MM.1S (cell line): ENCODE measurements around the gene CERS3.

Experiments used
- DNase-seq: peaks from one replicate; pipeline ENCODE4 v3.0.0-alpha.2; 2015
- H2AFZ ChIP-seq: fragments of 300-600 bp; sonication (generic); 2 replicates; pipeline ENCODE4 v1.6.0; 2016; ENCODE audit warnings: antibody characterized with exemption, low read length
- H3F3A ChIP-seq: fragments of 300-600 bp; sonication (generic); 2 replicates; pipeline ENCODE4 v1.6.1; 2016; ENCODE audit warnings: mild to moderate bottlenecking, antibody characterized with exemption, low read length, moderate library complexity, mixed read lengths; ENCODE audit not compliant: insufficient read depth
- H3K27ac ChIP-seq: fragments of 300-600 bp; sonication (generic); 2 replicates; pipeline ENCODE4 v1.5.1; 2016; ENCODE audit warnings: mild to moderate bottlenecking, low read length
- H3K27me3 ChIP-seq: fragments of 300-600 bp; sonication (generic); replicated peaks from 2 replicates; pipeline ENCODE4 v1.6.0; 2016; ENCODE audit warnings: low read length; ENCODE audit not compliant: insufficient read depth
- H3K36me3 ChIP-seq: fragments of 300-600 bp; sonication (generic); replicated peaks from 2 replicates; pipeline ENCODE4 v1.6.1; 2016; ENCODE audit warnings: mild to moderate bottlenecking, low read length, mixed read lengths; ENCODE audit not compliant: insufficient read depth
- H3K4me1 ChIP-seq: fragments of 300-600 bp; sonication (generic); 2 replicates; pipeline ENCODE4 v1.6.1; 2016; ENCODE audit warnings: low read length, mixed read lengths
- H3K4me2 ChIP-seq: fragments of 300-600 bp; sonication (generic); 2 replicates; pipeline ENCODE4 v1.6.0; 2016; ENCODE audit warnings: low read depth, low read length
- H3K4me3 ChIP-seq: fragments of 300-600 bp; sonication (generic); 2 replicates; pipeline ENCODE4 v1.5.1; 2016; ENCODE audit warnings: low read length, mixed read lengths
- H3K79me2 ChIP-seq: fragments of 300-600 bp; sonication (generic); 2 replicates; pipeline ENCODE4 v1.6.1; 2016; ENCODE audit warnings: mixed run types, low read length, mixed read lengths
- H3K9ac ChIP-seq: fragments of 300-600 bp; sonication (generic); 2 replicates; pipeline ENCODE4 v1.6.1; 2016; ENCODE audit warnings: low read length, mixed read lengths
- H3K9me2 ChIP-seq: fragments of 300-600 bp; sonication (generic); replicated peaks from 2 replicates; pipeline ENCODE4 v1.6.1; 2016; ENCODE audit warnings: mild to moderate bottlenecking, low read length, mixed read lengths; ENCODE audit not compliant: insufficient read depth
- H3K9me3 ChIP-seq: fragments of 300-600 bp; sonication (generic); replicated peaks from 2 replicates; pipeline ENCODE4 v1.6.1; 2016; ENCODE audit warnings: mild to moderate bottlenecking, low read length, mixed read lengths; ENCODE audit not compliant: insufficient read depth
- H4K20me1 ChIP-seq: fragments of 300-600 bp; sonication (generic); 2 replicates; pipeline ENCODE4 v1.6.1; 2016; ENCODE audit warnings: mild to moderate bottlenecking, low read length, moderate library complexity, mixed read lengths; ENCODE audit not compliant: insufficient read depth
- EZH2 ChIP-seq: fragments of 300-600 bp; sonication (generic); optimal IDR thresholded peaks from 2 replicates; pipeline ENCODE3; 2017; ENCODE audit warnings: low read depth, mild to moderate bottlenecking, antibody characterized with exemption, low read length, mixed read lengths
- EZH2phosphoT487 ChIP-seq: fragments of 300-600 bp; sonication (generic); IDR thresholded peaks from 2 replicates; pipeline ENCODE4 v1.6.1; 2018; ENCODE audit warnings: antibody characterized with exemption, low read length
- TF ChIP-seq, protein P1 (sequence below): fragments of 300-600 bp; sonication (generic); IDR thresholded peaks from 2 replicates; pipeline ENCODE4 v1.5.1; 2016; ENCODE audit warnings: antibody characterized with exemption, low read length, mixed read lengths

The CERS3 gene

DNA sequence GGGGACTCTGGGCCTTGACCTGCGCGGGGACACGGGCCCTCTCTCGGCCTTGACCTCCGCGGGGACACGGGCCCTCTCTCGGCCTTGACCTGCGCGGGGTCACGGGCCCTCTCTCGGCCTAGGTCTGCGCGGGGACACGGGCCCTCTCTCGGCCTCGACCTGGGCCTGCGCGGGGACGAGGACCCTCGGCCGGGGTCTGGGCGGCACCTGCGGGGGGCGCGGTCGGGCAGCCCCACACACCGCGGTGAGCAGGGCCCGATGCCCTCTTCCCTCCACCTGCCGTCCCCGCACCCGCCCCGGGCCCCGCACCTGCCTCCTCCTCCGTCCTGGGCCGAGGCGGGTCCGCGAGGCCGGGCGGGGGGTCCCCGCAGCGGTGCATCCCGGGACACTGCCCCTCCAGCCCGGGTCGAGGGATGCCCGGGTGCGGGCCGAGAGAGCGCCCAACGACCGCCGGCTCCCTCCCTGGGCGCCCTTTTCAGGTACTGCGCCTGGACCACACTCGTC, 15.6 kb upstream of the CERS3 start:
- Histone ChIP-seq H3K9me2 (no peaks in the 10 kb centered on the region), H3K4me3 (no peak overlapping the region), H3K9ac (no peak overlapping the region), H4K20me1 (no peaks in the 10 kb centered on the region), H3K27me3 (no peaks in the 10 kb centered on the region), H3F3A (no peaks in the 10 kb centered on the region), H3K9me3 (no peaks in the 10 kb centered on the region), H3K4me2 (no peak overlapping the region), H3K4me1 (no peaks in the 10 kb centered on the region), H2AFZ (no peak overlapping the region), H3K36me3 (no peaks in the 10 kb centered on the region), H3K27ac (no peak overlapping the region), H3K79me2 (no peaks in the 10 kb centered on the region)
- TF ChIP-seq EZH2 (no peak), EZH2phosphoT487 (no peak)
- TF ChIP-seq, protein P1, sequence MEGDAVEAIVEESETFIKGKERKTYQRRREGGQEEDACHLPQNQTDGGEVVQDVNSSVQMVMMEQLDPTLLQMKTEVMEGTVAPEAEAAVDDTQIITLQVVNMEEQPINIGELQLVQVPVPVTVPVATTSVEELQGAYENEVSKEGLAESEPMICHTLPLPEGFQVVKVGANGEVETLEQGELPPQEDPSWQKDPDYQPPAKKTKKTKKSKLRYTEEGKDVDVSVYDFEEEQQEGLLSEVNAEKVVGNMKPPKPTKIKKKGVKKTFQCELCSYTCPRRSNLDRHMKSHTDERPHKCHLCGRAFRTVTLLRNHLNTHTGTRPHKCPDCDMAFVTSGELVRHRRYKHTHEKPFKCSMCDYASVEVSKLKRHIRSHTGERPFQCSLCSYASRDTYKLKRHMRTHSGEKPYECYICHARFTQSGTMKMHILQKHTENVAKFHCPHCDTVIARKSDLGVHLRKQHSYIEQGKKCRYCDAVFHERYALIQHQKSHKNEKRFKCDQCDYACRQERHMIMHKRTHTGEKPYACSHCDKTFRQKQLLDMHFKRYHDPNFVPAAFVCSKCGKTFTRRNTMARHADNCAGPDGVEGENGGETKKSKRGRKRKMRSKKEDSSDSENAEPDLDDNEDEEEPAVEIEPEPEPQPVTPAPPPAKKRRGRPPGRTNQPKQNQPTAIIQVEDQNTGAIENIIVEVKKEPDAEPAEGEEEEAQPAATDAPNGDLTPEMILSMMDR: no peak
- DNase-seq: no peak

DNA sequence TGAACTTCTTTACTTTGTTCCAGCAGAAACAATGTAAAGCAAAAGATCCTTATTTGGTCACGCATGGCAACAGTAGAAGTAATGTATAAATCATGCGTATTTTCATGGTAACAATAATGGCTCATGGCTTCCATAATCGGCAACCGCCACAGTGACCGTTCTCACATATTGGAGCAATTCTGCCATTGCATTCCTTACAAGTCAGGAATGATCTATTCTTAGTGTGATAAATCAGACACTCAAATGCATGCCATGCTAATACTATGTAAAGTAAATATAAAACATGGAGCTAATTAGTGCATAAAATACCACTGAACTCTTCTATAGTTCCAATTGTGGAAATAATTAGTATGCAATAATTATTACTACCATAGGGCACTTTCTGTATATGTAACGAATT, 13.5 kb upstream of the CERS3 start:
- Histone ChIP-seq H3F3A (no peaks in the 10 kb centered on the region), H3K9me2 (no peaks in the 10 kb centered on the region), H3K79me2 (no peaks in the 10 kb centered on the region), H3K4me1 (no peaks in the 10 kb centered on the region), H4K20me1 (no peaks in the 10 kb centered on the region), H2AFZ (no peak overlapping the region), H3K9ac (no peak overlapping the region), H3K4me3 (no peak overlapping the region), H3K27me3 (no peaks in the 10 kb centered on the region), H3K4me2 (no peak overlapping the region), H3K36me3 (no peaks in the 10 kb centered on the region), H3K9me3 (no peaks in the 10 kb centered on the region), H3K27ac (no peak overlapping the region)
- TF ChIP-seq EZH2 (no peak), EZH2phosphoT487 (no peak)
- TF ChIP-seq, protein P1: no peak
- DNase-seq: no peak

DNA sequence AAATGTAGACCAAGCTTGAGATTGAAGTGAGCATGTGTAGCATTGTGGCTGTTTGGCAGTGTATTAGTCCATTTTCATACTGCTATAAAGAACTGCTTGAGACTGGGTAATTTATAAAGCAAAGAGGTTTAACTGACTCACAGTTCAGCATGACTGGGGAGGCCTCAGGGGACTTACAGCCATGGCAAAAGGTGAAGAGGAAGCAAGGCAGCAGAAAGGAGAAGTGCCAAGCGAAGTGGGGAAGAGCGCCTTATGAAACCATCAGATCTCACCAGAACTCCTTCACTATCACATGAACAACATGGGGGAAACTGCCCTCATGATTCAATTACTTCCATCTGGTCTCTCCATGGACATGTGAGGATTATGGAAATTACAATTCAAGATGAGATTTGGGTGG, 8.6 kb upstream of the CERS3 start:
- H3K4me3 ChIP-seq: no peak overlapping the region
- no peak overlapping the region for H2AFZ ChIP-seq
- no peaks in the 10 kb centered on the region for H3K36me3 ChIP-seq
- no peak overlapping the region for H3K27ac ChIP-seq
- no peak overlapping the region for H3K9ac ChIP-seq
- H3K9me3 ChIP-seq: no peaks in the 10 kb centered on the region
- no peaks in the 10 kb centered on the region for H4K20me1 ChIP-seq
- H3K9me2 ChIP-seq: no peaks in the 10 kb centered on the region
- H3K4me2 ChIP-seq: no peak overlapping the region
- no peak for TF ChIP-seq EZH2phosphoT487
- no peaks in the 10 kb centered on the region for H3K4me1 ChIP-seq
- no peaks in the 10 kb centered on the region for H3F3A ChIP-seq
- H3K79me2 ChIP-seq: no peaks in the 10 kb centered on the region
- no peak for DNase-seq
- no peaks in the 10 kb centered on the region for H3K27me3 ChIP-seq

DNA sequence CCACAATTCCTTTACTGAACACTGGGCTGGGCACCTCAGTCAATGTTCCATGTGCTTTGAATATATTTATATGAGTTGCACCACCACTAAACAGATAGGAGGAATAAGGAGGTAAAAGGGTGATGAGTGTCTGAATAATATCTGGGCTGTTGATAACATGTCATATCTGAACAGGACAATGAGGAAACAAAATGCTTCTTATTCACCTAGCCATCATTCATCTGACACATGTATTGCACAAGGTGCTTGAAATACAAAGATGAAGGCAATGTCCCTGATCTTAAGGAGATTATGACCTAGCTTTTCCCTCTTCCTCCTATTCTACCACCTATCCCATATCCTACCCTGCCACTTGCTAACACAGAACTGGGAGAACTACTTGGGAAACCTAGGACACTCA, 8.0 kb upstream of the CERS3 start:
- Histone ChIP-seq H4K20me1 (no peaks in the 10 kb centered on the region), H3K36me3 (no peaks in the 10 kb centered on the region), H3K4me1 (no peaks in the 10 kb centered on the region), H3K27ac (no peak overlapping the region), H3K27me3 (no peaks in the 10 kb centered on the region), H3K9me3 (no peaks in the 10 kb centered on the region), H3K4me3 (no peak overlapping the region), H2AFZ (no peak overlapping the region), H3K9ac (no peak overlapping the region), H3K9me2 (no peaks in the 10 kb centered on the region), H3F3A (no peaks in the 10 kb centered on the region), H3K79me2 (no peaks in the 10 kb centered on the region), H3K4me2 (no peak overlapping the region)
- no peak for TF ChIP-seq EZH2phosphoT487
- TF ChIP-seq EZH2: no peak
- TF ChIP-seq, protein P1: no peak
- DNase-seq: no peak
